Choroid plexus epithelial cell (primary cell): ENCODE data around the gene ATP1A3.

Experiments
- DNase-seq: peaks from one replicate; pipeline ENCODE4 v3.0.0-alpha.2; 2010; ENCODE audit warnings: low read depth
- H3K4me3 ChIP-seq: 2 replicates; pipeline ENCODE4 v1.5.1; 2011; ENCODE audit warnings: low read depth, mild to moderate bottlenecking, control low read depth, low read length, moderate library complexity
- TF ChIP-seq, protein P1 (sequence below): conservative IDR thresholded peaks from 2 replicates; pipeline ENCODE4 v1.5.1; 2011; ENCODE audit warnings: low read depth, mild to moderate bottlenecking, control low read depth, inconsistent platforms, low read length, moderate library complexity

ATP1A3 gene

DNA sequence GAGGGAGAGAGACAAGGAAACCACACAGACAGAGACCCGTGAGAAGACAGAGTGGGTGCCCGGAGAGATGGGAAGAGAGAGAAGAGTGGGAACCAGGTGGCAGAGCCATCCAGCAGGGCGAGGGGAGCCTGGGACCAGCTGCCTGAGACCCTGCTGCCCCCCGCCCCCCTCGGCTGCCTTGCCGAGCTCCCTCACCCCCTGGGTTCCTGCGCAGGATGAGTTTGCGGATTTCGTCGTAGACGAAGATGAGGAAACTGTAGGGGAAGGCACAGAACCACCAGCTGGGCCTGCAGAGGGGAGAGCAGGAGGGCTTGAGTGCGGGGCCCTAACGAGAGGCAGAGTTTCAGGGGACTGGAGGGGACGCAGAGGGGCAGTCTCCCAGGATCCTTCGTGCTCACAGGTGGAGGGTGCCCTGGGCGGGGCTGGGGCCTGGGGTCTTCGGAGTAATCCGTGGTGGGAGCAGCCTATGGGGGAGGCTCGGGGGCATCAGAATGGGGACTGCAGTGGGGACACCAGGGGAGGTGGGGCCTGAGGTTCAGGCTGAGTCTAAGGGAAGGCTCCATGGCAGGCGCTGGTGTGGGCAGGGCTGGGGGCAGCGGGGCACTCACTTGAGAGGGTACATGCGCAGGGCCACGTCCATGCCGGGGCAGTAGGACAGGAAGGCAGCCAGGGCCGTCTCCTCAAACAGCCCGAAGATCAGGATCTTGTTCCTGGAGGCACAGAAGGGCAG lies 26.8 kb downstream of the ATP1A3 start:
- DNase-seq, result no peak
- H3K4me3 ChIP-seq, result no peak overlapping the region
- TF ChIP-seq, protein P1, sequence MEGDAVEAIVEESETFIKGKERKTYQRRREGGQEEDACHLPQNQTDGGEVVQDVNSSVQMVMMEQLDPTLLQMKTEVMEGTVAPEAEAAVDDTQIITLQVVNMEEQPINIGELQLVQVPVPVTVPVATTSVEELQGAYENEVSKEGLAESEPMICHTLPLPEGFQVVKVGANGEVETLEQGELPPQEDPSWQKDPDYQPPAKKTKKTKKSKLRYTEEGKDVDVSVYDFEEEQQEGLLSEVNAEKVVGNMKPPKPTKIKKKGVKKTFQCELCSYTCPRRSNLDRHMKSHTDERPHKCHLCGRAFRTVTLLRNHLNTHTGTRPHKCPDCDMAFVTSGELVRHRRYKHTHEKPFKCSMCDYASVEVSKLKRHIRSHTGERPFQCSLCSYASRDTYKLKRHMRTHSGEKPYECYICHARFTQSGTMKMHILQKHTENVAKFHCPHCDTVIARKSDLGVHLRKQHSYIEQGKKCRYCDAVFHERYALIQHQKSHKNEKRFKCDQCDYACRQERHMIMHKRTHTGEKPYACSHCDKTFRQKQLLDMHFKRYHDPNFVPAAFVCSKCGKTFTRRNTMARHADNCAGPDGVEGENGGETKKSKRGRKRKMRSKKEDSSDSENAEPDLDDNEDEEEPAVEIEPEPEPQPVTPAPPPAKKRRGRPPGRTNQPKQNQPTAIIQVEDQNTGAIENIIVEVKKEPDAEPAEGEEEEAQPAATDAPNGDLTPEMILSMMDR, result no peak

DNA sequence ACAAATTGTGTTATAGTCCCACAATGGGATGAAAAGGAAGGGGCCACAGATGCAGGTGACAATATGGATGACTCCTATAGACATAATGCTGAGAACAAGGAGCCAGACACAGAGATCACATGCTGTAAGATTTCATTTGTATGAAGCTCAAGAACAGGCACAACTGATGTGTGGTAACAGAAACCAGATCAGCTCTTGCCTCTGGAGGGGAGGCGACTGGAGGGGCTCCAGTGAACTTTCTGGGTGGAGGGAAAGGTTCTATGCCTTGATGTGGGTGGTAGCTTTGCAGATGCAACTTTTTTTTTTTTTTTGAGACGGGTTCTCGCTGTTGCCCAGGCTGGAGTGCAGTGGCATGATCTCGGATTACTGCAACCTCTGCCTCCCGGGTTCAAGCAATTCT lies 28.9 kb downstream of the ATP1A3 start:
- TF ChIP-seq, protein P1, result no peak
- H3K4me3 ChIP-seq, result no peak overlapping the region

DNA sequence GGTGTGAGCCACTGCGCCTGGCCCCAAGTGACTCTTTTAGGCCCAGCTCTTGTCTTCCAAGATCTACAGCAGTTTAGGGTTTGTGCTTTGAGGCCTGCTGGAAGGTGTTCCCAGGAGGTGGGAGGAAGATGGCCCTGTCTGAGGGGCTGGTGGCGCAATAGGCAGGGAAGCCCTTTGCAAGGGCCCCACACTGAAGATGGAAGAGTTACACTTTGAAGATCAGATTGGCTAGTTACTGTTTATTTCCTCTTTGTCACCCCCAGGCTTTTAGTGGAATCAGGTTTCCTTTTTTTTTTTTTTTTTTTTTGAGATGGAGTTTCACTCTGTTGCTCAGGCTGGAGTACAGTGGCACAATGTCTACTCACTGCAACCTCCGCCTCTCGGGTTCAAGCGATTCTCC lies 33.1 kb downstream of the ATP1A3 start:
- H3K4me3 ChIP-seq, result no peak overlapping the region
- TF ChIP-seq, protein P1, result no peak
- no peak for DNase-seq

More for the DNA sequence above, 28.9 kb downstream of the ATP1A3 start:
- no peak for DNase-seq

DNA sequence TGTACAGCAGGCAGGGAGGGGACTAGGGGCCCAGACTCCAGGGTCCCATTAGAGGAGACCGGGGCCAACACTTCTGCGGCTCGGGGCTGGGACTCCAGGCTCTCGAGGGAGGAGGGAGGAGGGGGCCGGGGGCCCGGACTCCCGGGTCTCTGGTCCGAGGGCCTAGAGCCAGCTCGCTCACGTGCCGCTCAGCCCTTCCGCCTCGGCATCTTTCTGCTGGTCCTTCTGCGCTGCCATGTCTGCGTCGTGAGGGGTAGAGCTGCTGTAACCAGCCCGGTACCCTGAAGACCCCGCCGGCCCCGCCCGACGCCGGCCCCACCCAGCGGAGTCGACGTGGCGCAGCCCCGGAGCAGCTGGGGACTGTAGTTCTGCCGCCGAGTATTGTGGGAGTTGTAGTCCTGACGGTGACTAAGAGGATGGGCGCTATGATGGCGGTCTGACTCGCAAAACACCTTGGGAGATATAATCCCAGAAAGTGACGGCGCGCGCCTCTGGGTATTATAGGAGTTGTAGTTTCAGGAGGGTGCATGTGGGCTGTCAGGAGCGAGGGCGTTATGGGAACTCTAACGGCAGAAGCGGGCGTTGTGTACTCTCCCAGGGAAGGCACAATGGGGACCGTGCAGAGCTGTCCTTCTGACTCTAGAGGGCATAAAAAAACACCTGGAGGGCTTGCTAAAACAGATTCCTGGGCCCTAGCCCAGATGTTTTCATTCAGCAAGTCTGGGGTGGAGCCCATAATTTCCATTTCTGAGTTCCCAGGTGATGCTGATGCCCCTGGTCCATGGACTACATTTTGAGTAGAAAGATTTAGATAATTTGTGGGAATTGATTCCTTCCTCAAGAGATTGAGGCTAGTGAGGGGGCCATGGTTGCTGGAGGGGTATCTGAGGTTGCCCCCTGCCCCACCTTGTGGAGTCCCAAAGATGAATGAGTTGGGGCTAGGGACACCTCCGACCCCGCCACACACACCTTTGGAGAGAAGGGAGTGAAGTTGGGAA lies 34.7 kb downstream of the ATP1A3 start, which contains the start of gene RABAC1:
Gene RABAC1, minus strand, starts transcription at position 266 of the 998 bp plus-strand sequence. Its CDS starts 29 bp downstream, at position 237.
- TF ChIP-seq, protein P1, result peak; percentile 38
- H3K4me3 ChIP-seq, result peak within 1 kb of the TSS; percentile 90
- peak; percentile 95 for DNase-seq

DNA sequence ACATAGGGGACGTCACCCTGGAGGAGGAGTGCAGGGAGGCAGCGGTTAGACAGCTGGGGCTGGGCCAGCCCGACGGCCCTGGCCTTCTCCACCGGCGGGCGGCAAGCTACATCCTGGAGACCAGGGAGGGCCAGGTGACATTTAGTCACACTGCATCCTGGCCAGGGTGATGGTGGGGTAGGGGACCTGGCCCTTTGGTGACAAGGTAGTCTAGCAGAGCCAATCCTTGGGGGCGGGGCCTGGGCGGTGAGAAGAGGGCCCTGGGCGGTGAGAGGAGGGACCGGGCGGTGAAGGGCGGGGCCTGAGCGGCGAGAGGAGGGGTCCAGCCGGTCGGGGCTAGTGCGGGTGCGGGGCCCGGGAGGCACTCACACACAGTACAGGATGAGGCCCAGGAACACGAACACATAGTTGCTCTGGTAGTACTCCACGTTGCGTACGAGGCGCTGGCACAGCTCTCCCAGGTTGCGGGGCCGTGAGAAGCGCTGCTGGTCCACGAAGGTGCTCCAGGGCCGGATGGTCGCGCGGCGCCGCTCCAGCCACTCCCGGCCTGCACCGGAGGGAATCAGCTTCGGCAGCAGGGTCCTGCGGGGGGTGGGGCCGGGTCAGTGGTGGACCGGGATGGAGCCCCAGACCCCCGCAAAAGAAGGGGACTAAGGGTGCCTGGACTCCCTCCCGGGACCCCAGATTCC lies 35.5 kb downstream of the ATP1A3 start:
- peak; percentile 82 for DNase-seq
- TF ChIP-seq, protein P1, result no peak
- peak overlapping the region; percentile 90 for H3K4me3 ChIP-seq

DNA sequence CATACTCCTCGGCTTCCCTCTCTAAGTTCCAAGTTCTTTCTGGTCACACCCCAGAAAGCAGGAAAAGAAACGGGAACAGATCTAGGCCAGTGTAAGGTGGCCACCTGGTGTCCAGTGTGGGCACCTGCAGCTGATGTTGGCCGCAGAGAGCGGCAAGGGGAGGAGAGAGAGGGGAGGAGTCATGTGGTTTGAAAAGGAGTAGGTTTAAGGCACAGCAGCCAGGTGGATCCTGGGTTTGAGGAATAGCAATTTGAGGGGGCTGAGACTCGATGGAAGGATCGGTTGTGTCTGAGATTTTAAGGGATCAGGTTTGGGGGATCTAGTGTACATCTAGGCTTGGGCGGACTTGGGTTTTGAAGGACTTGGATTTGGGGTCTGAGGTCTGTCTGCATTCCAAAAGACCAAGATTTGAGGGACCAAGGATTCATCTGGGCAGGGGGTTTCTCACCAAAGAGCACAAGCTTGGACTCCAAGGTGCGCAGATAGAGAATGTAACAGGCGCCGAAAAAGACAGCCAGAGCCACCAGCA lies 36.1 kb downstream of the ATP1A3 start:
- peak overlapping the region; percentile 90 for H3K4me3 ChIP-seq
- peak; percentile 90 for DNase-seq
- TF ChIP-seq, protein P1, result peak; percentile 87
